Liver (tissue), 9 donors: ENCODE data around the gene PDLIM1. TPM values are rescaled to one million over a fixed set of nuclear protein-coding genes. Genes with fewer than 3 reads are reported as not detected.

Experiments
- DNase-seq: peaks from one replicate; pipeline ENCODE4 v3.0.0-alpha.2; 2017; ENCODE audit warnings: low spot score
- H3K27ac ChIP-seq, 2 donors: one replicate each; pipeline ENCODE4 v1.7.0; 2013; ENCODE audit warnings: inconsistent platforms in 2 of 2, low read length in 2 of 2, control low read depth in 1 of 2, low read depth in 1 of 2, mild to moderate bottlenecking in 1 of 2
- H3K27me3 ChIP-seq, 4 donors: one replicate each; pipeline versions ENCODE4 v1.6.1 to v1.7.0; 2013; ENCODE audit warnings: low read length in 3 of 4, inconsistent platforms in 1 of 4, mild to moderate bottlenecking in 1 of 4, moderate library complexity in 1 of 4; ENCODE audit not compliant: control insufficient read depth in 4 of 4, insufficient read depth in 4 of 4
- H3K36me3 ChIP-seq, 4 donors: one replicate each; pipeline versions ENCODE4 v1.6.1 to v1.7.0; 2013; ENCODE audit warnings: low read length in 3 of 4, mild to moderate bottlenecking in 3 of 4, low read depth in 1 of 4, moderate library complexity in 1 of 4; ENCODE audit not compliant: control insufficient read depth in 4 of 4, insufficient read depth in 3 of 4
- H3K4me1 ChIP-seq, 4 donors: one replicate each; pipeline versions ENCODE4 v1.6.1 to v1.7.0; 2013; ENCODE audit warnings: low read length in 3 of 4, mild to moderate bottlenecking in 3 of 4, moderate library complexity in 1 of 4; ENCODE audit not compliant: control insufficient read depth in 4 of 4, insufficient read depth in 4 of 4
- H3K4me3 ChIP-seq, 3 donors: one replicate each; pipeline versions ENCODE4 v1.6.1 to v1.7.0; 2013; ENCODE audit warnings: low read length in 3 of 3, control low read depth in 1 of 3, low read depth in 1 of 3, mild to moderate bottlenecking in 1 of 3
- H3K9ac ChIP-seq, 2 donors: one replicate each; pipeline ENCODE4 v1.7.0; 2013; ENCODE audit warnings: low read length in 2 of 2, mild to moderate bottlenecking in 2 of 2, moderate library complexity in 2 of 2, control low read depth in 1 of 2, low read depth in 1 of 2
- H3K9me3 ChIP-seq, 4 donors: one replicate each; pipeline versions ENCODE4 v1.6.1 to v1.7.0; 2013; ENCODE audit warnings: low read length in 3 of 4; ENCODE audit not compliant: control insufficient read depth in 4 of 4
- ATF3 ChIP-seq: IDR thresholded peaks from 2 replicates; pipeline ENCODE4 v1.6.1; 2016; ENCODE audit warnings: antibody characterized with exemption
- CTCF ChIP-seq: fragments of 150-350 bp; IDR thresholded peaks from 2 replicates; pipeline ENCODE4 v1.5.1; 2017; ENCODE audit warnings: improper control_type of control experiment, low read depth, low read length; ENCODE audit not compliant: missing input control
- GABPA ChIP-seq, 2 donors: IDR thresholded peaks in 1 of 2; conservative IDR thresholded peaks in 1 of 2; 2 replicates each; pipeline ENCODE4 v1.6.1; 2016; ENCODE audit warnings: antibody characterized with exemption in 2 of 2, mild to moderate bottlenecking in 1 of 2, moderate library complexity in 1 of 2
- HNF4A ChIP-seq, 2 donors: conservative IDR thresholded peaks; 2 replicates each; pipeline ENCODE4 v1.6.1; 2016; ENCODE audit warnings: antibody characterized with exemption in 2 of 2, mild to moderate bottlenecking in 2 of 2
- HNF4G ChIP-seq: IDR thresholded peaks from 2 replicates; pipeline ENCODE4 v1.6.1; 2016; ENCODE audit warnings: antibody characterized with exemption
- JUND ChIP-seq, 2 donors: IDR thresholded peaks; 2 replicates each; pipeline ENCODE4 v1.6.1; 2016; ENCODE audit warnings: antibody characterized with exemption in 2 of 2
- RAD21 ChIP-seq, 2 donors: IDR thresholded peaks; 2 replicates each; pipeline ENCODE4 v1.6.1; 2016; ENCODE audit warnings: antibody characterized with exemption in 2 of 2, mild to moderate bottlenecking in 2 of 2
- REST ChIP-seq: IDR thresholded peaks from 2 replicates; pipeline ENCODE4 v1.6.1; 2016; ENCODE audit warnings: antibody characterized with exemption, mild to moderate bottlenecking
- RXRA ChIP-seq, 2 donors: IDR thresholded peaks; 2 replicates each; pipeline ENCODE4 v1.6.1; 2017 to 2018; ENCODE audit warnings: antibody characterized with exemption in 2 of 2, mild to moderate bottlenecking in 1 of 2
- TAF1 ChIP-seq: conservative IDR thresholded peaks from 2 replicates; pipeline ENCODE4 v1.6.1; 2016; ENCODE audit warnings: antibody characterized with exemption, mild to moderate bottlenecking
- YY1 ChIP-seq: IDR thresholded peaks from 2 replicates; pipeline ENCODE4 v1.6.1; 2016; ENCODE audit warnings: antibody characterized with exemption, mild to moderate bottlenecking
- WGBS: extraction: QIAGEN DNeasy Blood & Tissue Kit; methylation state at CpG from one replicate; pipeline ENCODE4 v1.1.7; 2013; 5-methylcytosine and 5-hydroxymethylcytosine counted together
- polyA plus RNA-seq, 2 donors: library from polyadenylated mRNA; stranded (reverse) in 1 of 2; unstranded in 1 of 2; fragments of 200-250 nt in 1 of 2; fragments of >200 nt in 1 of 2; fragmentation: Nextera tagmentation in 1 of 2; extraction: Ambion mirVana in 1 of 2; gene quantifications; one replicate each; pipeline versions ENCODE4 v1.2.1 to v1.2.3, GENCODE V29; 2013 to 2015
- total RNA-seq, 2 donors: library from RNA; depleted of rRNA; stranded (reverse); fragments of >200 nt; gene quantifications; one replicate each; pipeline ENCODE4 v1.2.3, GENCODE V29; 2014
- donor health status: healthy.
- donor health status: healthy.
- donor health status: healthy.
- donor health status: healthy.
- donor health status: healthy.

PDLIM1 gene
- total and polyA plus RNA-seq, 4 donors = 16.8 to 73.4 (median 44.5) TPM

- no peaks in the 10 kb centered on the region for H3K4me1 ChIP-seq
- no peak overlapping the region for H3K4me3 ChIP-seq
- no peak for DNase-seq
- no peak for TF ChIP-seq HNF4A (conservative IDR thresholded peaks at IDR 0.05)
- no peak for TF ChIP-seq ATF3
- no peak for TF ChIP-seq HNF4G
- H3K27ac ChIP-seq = no peak overlapping the region
- WGBS = 91% methylated on average over 3 of the region's 3 CpGs
- H3K27me3 ChIP-seq = no peaks in the 10 kb centered on the region
- H3K9ac ChIP-seq = no peak overlapping the region
- no peaks in the 10 kb centered on the region for H3K9me3 ChIP-seq
- no peaks in the 10 kb centered on the region for H3K36me3 ChIP-seq
Measured at GRCh38 chr10:95211606-95212279, 79.1 kb downstream of the PDLIM1 start.

GRCh38 chr10:95209509-95210127 lies 81.2 kb downstream of the PDLIM1 start:
- Histone ChIP-seq H3K9ac (no peak overlapping the region), H3K4me1 (no peaks in the 10 kb centered on the region), H3K27me3 (no peaks in the 10 kb centered on the region), H3K9me3 (no peaks in the 10 kb centered on the region), H3K4me3 (no peak overlapping the region), H3K27ac (no peak overlapping the region), H3K36me3 (no peaks in the 10 kb centered on the region)
- TF ChIP-seq YY1 (no peak), CTCF (no peak), TAF1 (no peak), JUND (IDR thresholded peaks at IDR 0.05) (no peak), RAD21 (IDR thresholded peaks at IDR 0.05) (no peak), HNF4A (conservative IDR thresholded peaks at IDR 0.05) (no peak), RXRA (IDR thresholded peaks at IDR 0.05) (no peak), REST (no peak), GABPA (IDR thresholded peaks at IDR 0.05 in 1 of 2, conservative IDR thresholded peaks at IDR 0.05 in 1 of 2) (no peak)
- DNase-seq = no peak
- 96% methylated on average over 6 of the region's 6 CpGs for WGBS
